ENCODE measurements around the gene RSRP1. TPM values are rescaled to one million over a fixed set of nuclear protein-coding genes. Genes with fewer than 3 reads are reported as not detected.
"Not testable (repeated sequence)": the region's sequence is repeated elsewhere in the genome, so short reads cannot be mapped to it uniquely, and the experiment has no call there.

The RSRP1 gene
- total RNA-seq, 1 donor from 2014 or later: 64.6 TPM

DNA sequence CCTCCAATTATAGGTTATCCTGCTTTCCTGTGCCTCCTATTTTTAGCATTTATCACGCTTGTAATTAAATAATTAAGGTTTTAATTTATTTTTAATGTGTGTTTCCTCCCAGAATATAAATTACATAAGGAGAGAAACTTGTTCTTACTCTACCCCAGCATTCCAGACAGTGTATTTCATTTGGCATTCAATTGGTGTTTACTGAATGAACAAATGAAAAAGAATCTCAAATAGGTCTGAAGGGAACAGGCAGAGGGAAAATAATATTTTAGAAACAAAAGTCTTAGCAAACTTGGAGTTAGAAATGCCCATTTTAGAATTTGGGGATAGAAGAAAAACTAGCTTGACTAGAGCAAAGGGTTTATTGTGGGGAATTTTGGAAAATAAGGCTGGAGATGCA, 9.9 kb upstream of the RSRP1 start:
- no peak for DNase-seq (ENCODE audit: low read depth, low spot score)

- no peak for DNase-seq (ENCODE audit: low read depth, low spot score)
Observed at GRCh38 chr1:25256578-25256965, 9.3 kb upstream of the RSRP1 start.

GRCh38 chr1:25255706-25256577, 8.7 kb upstream of the RSRP1 start:
- no peak for DNase-seq (ENCODE audit: low read depth, low spot score)

DNA sequence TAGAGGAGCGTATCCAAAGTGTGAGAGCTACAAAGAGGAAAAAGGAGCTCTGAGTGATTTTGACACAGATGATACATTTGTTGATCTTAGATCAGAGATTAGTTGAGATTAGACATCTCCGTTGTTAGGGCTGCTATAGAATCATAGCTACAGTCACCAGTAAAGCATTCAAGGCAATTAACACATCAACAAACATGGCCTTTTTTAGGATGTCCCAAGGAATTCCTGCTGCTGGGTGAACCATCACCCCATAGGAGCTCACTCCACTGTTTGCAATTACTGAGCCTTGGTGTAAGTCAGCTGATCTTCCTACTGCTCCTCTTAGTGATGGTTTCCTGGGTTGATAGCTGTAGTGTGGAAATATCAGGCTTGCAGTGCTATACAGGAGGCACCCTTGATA, 6.7 kb upstream of the RSRP1 start:
- DNase-seq (ENCODE audit: low read depth, low spot score): no peak

GRCh38 chr1:25247829-25248754, 838 bp upstream of the RSRP1 start:
- DNase-seq (ENCODE audit: low read depth, low spot score): no peak

DNA sequence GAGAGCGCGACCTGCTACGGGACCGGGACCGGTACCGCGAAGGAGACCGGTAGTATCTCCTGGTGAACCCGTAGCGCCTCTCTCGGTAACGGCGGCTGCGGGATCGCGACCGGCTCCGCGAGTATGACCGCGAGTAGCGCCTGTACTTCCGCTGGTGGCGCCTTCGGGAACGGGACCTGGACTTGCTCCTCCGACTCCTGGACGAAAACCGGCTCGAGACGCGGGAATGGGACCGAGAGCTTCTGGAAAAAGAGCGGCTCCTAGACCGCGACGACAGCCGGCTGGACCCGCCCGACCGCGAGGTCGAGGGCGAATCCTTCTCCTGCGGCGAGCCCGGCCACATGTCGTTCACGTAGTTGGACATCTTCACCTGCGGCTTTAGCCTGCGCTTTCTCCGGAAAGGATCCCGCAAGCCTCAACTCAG, 642 bp downstream of the RSRP1 start:
- no peak for DNase-seq (ENCODE audit: low read depth, low spot score)

DNA sequence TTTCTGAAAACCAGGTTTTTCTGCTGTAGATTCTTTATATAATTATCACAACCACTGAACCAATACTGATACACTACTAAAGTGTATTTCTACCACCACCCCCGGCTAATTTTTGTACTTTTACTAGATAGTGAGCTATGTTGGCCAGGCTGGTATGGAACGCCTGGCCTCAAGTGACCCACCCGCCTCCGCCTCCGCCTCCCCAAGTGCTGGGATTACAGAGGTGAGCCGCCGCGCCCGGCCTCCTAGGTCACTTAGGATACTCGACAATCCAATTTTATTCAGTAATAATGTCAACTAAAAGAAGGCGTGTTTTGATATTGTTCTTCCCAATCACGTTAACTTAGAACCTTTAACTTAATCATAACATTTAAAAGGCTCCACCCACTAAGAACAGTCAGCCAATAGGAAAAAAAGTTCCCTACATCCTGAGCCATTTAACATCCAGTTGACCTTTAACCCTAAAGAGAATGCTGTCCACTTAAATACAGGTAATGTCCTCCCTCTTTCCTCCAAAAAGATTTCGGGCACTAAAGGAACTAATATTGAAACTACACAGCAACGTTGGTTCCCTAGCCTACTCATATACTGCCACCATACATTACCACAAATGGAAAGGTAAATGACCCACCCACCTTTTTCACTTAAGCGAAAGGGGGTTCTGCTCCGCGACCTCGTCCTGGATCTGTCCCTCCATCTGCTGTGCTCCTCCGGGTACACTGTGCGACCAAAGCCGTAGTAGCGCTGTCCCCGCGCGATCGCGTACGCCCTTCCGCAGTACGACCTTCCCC, 1.2 kb downstream of the RSRP1 start:
- no peak for DNase-seq (ENCODE audit: low read depth, low spot score)

- no peak for DNase-seq (ENCODE audit: low read depth, low spot score)
Observed at GRCh38 chr1:25245393-25245792, 1.9 kb downstream of the RSRP1 start.

- no peak for DNase-seq (ENCODE audit: low read depth, low spot score)
Observed at GRCh38 chr1:25243907-25244306, 3.3 kb downstream of the RSRP1 start.

GRCh38 chr1:25239681-25240541, 7.3 kb downstream of the RSRP1 start:
- peak; percentile 62 for DNase-seq (ENCODE audit: low read depth, low spot score)

GRCh38 chr1:25238046-25238445, 9.2 kb downstream of the RSRP1 start:
- DNase-seq (ENCODE audit: low read depth, low spot score): no peak

DNA sequence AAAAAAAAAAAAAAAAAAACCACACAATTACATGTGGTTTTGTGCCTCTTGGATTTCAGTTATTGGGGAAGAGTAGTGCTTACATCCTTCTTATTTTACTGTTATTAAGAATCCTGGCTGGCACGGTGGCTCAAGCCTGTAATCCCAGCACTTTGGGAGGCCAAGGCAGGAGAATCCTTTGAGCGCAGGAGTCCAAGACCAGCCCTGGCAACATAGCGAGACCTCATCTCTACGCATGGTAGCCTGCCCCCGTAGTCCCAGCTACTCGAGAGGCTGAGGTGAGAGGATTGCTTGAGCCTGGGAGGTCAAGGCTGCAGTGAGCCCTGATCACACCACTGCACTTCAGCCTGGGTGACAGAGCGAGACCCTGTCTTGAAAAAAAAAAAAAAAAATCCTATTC, 11.0 kb downstream of the RSRP1 start:
- DNase-seq (ENCODE audit: low read depth, low spot score): not testable (repeated sequence)

DNA sequence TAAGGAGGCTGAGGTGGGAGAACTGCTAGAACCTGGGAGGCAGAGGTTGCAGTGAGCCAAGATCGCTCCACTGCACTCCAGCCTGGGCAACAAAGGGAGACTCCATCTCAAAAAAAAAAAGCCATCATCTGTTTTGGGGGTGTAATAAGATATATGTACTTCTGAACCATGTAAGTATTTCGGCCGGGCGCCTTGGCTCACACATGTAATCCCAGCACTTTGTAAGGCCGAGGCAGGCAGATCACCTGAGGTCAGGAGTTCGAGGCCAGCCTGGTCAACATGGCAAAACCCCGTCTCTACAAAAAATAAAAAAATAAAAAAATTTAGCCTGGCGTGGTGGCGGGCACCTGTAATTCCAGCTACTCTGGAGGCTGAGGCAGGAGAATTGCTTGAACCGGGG, 11.8 kb downstream of the RSRP1 start:
- DNase-seq (ENCODE audit: low read depth, low spot score): not testable (repeated sequence)

GRCh38 chr1:25232866-25233784, 14.1 kb downstream of the RSRP1 start:
- peak; percentile 52 for DNase-seq (ENCODE audit: low read depth, low spot score)

DNA sequence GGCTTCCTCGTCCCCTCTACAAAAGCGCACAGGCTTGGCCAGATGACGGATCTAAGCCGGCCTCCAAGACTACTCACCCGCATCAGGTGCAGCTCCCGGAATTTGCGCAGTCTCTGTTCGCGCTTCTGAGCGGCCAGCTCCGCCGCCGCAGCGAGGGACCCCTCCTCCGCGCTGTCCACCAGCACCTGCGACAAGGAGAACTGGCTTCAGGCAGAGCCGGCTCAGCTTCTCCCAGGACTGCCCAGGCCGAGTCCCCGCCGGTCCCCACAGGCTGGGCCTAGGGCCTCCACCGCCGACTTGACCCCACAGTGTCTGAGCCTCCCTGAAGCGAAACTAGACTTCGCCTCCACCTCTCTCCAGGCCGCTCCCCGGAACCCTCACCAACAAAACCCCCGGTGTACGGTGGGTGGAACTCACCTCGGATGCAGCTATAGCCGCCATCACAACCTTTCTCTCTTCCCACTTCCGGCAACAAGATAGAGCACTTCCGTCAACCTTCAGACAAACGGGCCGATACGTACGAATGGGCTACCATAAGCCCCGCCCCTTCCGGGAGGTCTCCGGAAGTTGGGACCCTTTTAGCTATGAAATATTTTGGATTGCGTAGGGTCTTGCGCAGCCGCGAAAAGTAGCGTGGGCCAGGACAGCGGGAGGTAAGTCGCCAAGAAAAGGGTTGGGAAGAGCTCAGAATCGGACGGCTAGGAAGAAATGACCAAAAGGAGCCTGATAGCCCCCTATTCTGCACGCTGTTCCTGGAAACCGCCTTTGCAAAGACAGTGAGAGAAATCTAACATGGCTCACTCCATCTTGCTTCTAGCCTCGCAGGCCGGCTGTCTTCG, 15.0 kb downstream of the RSRP1 start, which contains the start of gene SYF2:
SYF2 (minus strand) TSS at position 476 of the 839 bp plus-strand sequence; CDS start at position 441, 35 bp downstream.
- DNase-seq (ENCODE audit: low read depth, low spot score): peak; percentile 66

- DNase-seq (ENCODE audit: low read depth, low spot score): no peak
Observed at GRCh38 chr1:25223471-25223870, 23.8 kb downstream of the RSRP1 start.

GRCh38 chr1:25222606-25223005, 24.6 kb downstream of the RSRP1 start:
- DNase-seq (ENCODE audit: low read depth, low spot score): no peak

- no peak for DNase-seq (ENCODE audit: low read depth, low spot score)
Observed at GRCh38 chr1:25220666-25221065, 26.6 kb downstream of the RSRP1 start.

Measured in pulmonary artery endothelial cell (primary cell).